22Rv1 (cell line): ENCODE results near the gene SLC4A7.

ENCODE experiments used
- CTCF ChIP-seq: fragments of 450-650 bp; IDR thresholded peaks from 2 replicates; pipeline ENCODE4 v1.5.1; 2017; ENCODE audit warnings: mild to moderate bottlenecking
- ZFX ChIP-seq: fragments of 450-650 bp; IDR thresholded peaks from 2 replicates; pipeline ENCODE4 v1.6.1; 2017; ENCODE audit warnings: antibody characterized with exemption, borderline replicate concordance

GRCh38 chr3:27429909-27430308, 54.3 kb downstream of the SLC4A7 start:
- TF ChIP-seq CTCF (no peak), ZFX (no peak)
